Lower leg skin (tissue), 3 donors: ENCODE results near the gene LMF1.

Experiments used
- CTCF ChIP-seq, 3 donors: fragments of 450-650 bp; IDR thresholded peaks; one replicate each; pipeline ENCODE4 v1.5.1; 2016; ENCODE audit warnings: antibody characterized with exemption in 3 of 3, mild to moderate bottlenecking in 3 of 3, moderate library complexity in 2 of 3
- POLR2A ChIP-seq, 2 donors: fragments of 450-650 bp; IDR thresholded peaks; one replicate each; pipeline ENCODE4 v1.6.1; 2016 to 2017; ENCODE audit warnings: antibody characterized with exemption in 2 of 2, mild to moderate bottlenecking in 1 of 2, moderate library complexity in 1 of 2

GRCh38 chr16:842061-842476 lies 128.7 kb downstream of the LMF1 start:
- TF ChIP-seq CTCF (IDR thresholded peaks at IDR 0.05) (no peak), POLR2A (IDR thresholded peaks at IDR 0.05) (no peak)
